Ishikawa (cell line): Measurements from ENCODE around the gene TXNL1.

ENCODE experiments used
- CREB1 ChIP-seq: IDR thresholded peaks from 2 replicates; pipeline ENCODE4 v1.6.1; 2012; ENCODE audit warnings: low read depth
- FOXM1 ChIP-seq: IDR thresholded peaks from 2 replicates; pipeline ENCODE4 v1.6.1; 2012; ENCODE audit warnings: low read depth, borderline replicate concordance
- YY1 ChIP-seq: IDR thresholded peaks from 2 replicates; pipeline ENCODE4 v1.6.1; 2012; ENCODE audit warnings: low read depth
- TF ChIP-seq, protein P1 (sequence below): IDR thresholded peaks from 2 replicates; pipeline ENCODE4 v1.6.1; 2012; ENCODE audit warnings: low read depth, mild to moderate bottlenecking

DNA sequence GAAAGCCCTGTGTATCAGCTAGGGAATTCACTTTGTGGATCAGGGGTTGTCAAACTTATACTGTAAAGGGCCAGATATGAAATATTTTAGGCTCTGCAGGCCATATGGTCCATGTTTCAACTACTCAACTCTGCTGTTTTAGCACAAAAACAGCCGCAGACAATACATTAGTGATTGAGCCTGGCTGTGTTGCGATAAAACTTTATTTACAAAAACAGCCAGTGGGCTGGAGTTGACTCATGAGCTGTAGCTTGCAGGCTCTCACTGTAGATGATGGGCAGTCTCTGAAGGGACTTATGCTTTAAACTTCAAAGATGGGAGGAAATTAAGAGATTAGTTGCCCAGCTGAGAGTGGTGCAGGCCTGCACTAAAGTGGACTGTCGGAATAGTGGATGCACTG lies 45.9 kb upstream of the TXNL1 start:
- no peak for TF ChIP-seq FOXM1
- no peak for TF ChIP-seq CREB1
- TF ChIP-seq YY1 = no peak
- TF ChIP-seq, protein P1, sequence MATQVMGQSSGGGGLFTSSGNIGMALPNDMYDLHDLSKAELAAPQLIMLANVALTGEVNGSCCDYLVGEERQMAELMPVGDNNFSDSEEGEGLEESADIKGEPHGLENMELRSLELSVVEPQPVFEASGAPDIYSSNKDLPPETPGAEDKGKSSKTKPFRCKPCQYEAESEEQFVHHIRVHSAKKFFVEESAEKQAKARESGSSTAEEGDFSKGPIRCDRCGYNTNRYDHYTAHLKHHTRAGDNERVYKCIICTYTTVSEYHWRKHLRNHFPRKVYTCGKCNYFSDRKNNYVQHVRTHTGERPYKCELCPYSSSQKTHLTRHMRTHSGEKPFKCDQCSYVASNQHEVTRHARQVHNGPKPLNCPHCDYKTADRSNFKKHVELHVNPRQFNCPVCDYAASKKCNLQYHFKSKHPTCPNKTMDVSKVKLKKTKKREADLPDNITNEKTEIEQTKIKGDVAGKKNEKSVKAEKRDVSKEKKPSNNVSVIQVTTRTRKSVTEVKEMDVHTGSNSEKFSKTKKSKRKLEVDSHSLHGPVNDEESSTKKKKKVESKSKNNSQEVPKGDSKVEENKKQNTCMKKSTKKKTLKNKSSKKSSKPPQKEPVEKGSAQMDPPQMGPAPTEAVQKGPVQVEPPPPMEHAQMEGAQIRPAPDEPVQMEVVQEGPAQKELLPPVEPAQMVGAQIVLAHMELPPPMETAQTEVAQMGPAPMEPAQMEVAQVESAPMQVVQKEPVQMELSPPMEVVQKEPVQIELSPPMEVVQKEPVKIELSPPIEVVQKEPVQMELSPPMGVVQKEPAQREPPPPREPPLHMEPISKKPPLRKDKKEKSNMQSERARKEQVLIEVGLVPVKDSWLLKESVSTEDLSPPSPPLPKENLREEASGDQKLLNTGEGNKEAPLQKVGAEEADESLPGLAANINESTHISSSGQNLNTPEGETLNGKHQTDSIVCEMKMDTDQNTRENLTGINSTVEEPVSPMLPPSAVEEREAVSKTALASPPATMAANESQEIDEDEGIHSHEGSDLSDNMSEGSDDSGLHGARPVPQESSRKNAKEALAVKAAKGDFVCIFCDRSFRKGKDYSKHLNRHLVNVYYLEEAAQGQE = no peak
